Lung (tissue), 13 donors: ENCODE measurements around the gene BSN. TPM values are rescaled to one million over a fixed set of nuclear protein-coding genes. Genes with fewer than 3 reads are reported as not detected.

ENCODE experiments used
- ATAC-seq: fragments of 200-7000 bp; cut with Tn5 transposase; one replicate; pipeline ENCODE4 v1.9.1; 2020; ENCODE audit warnings: moderate number of reproducible peaks; ENCODE audit not compliant: insufficient read depth, low FRiP score
- DNase-seq, 3 donors: peaks; one replicate each; pipeline ENCODE4 v3.0.0-alpha.2; 2013 to 2017
- H3K27ac ChIP-seq, 2 donors: one replicate each; pipeline ENCODE4 v1.5.1; 2013; ENCODE audit warnings: mild to moderate bottlenecking in 2 of 2, moderate library complexity in 2 of 2, control low read depth in 1 of 2, inconsistent platforms in 1 of 2, low read depth in 1 of 2, low read length in 1 of 2
- H3K27me3 ChIP-seq, 3 donors: one replicate each; pipeline ENCODE4 v1.5.1; 2013; ENCODE audit warnings: low read length in 2 of 3; ENCODE audit not compliant: control insufficient read depth in 3 of 3, insufficient read depth in 3 of 3
- H3K36me3 ChIP-seq, 4 donors: one replicate each; pipeline ENCODE4 v1.5.1; 2013; ENCODE audit warnings: low read length in 4 of 4, mild to moderate bottlenecking in 1 of 4, moderate library complexity in 1 of 4; ENCODE audit not compliant: control insufficient read depth in 4 of 4, insufficient read depth in 4 of 4
- H3K4me1 ChIP-seq, 5 donors: one replicate each; pipeline ENCODE4 v1.5.1; 2013; ENCODE audit warnings: low read length in 5 of 5, mild to moderate bottlenecking in 2 of 5, moderate library complexity in 1 of 5; ENCODE audit not compliant: control insufficient read depth in 5 of 5, insufficient read depth in 5 of 5
- H3K4me3 ChIP-seq: one replicate; pipeline ENCODE4 v1.5.1; 2013; ENCODE audit warnings: mild to moderate bottlenecking, control low read depth, moderate library complexity
- H3K9ac ChIP-seq, 2 donors: one replicate each; pipeline ENCODE4 v1.5.1; 2013; ENCODE audit warnings: low read length in 2 of 2, control low read depth in 1 of 2; ENCODE audit not compliant: insufficient read depth in 1 of 2
- H3K9me3 ChIP-seq, 4 donors: one replicate each; pipeline ENCODE4 v1.5.1; 2013; ENCODE audit warnings: low read length in 3 of 4, mild to moderate bottlenecking in 1 of 4, moderate library complexity in 1 of 4; ENCODE audit not compliant: control insufficient read depth in 4 of 4, insufficient read depth in 3 of 4
- CTCF ChIP-seq: IDR thresholded peaks from 2 replicates; pipeline ENCODE4 v1.5.1; 2012; ENCODE audit warnings: mild to moderate bottlenecking; ENCODE audit errors: control extremely low read depth, extremely low read depth
- WGBS, 2 donors: extraction: QIAGEN DNeasy Blood & Tissue Kit; methylation state at CpG; one replicate each; pipeline ENCODE4 v1.1.7; 2013; 5-methylcytosine and 5-hydroxymethylcytosine counted together
- polyA plus RNA-seq, 2 donors: library from polyadenylated mRNA; stranded (reverse); fragments of 200-250 nt; gene quantifications; one replicate each; pipeline ENCODE4 v1.2.1, GENCODE V29; 2013
- small RNA-seq: library from RNA; depleted of rRNA; stranded (forward); fragments of <200 nt; gene quantifications from one replicate; pipeline ENCODE3, GENCODE V24; 2014; ENCODE audit warnings: low replicate concordance
- total RNA-seq, 2 donors: library from RNA; depleted of rRNA in 1 of 2; stranded (reverse); fragments of >200 nt in 1 of 2; gene quantifications; one replicate each; pipeline ENCODE4 v1.2.1, GENCODE V29; 2014 to 2021
- donor health status: control.
- donor health status: control.
- donor health status: Bipolar disorder and iron deficiency.
- donor health status: healthy.
- donor health status: DM: yes; HTN: yes; CAD: no.

The BSN gene
- total and polyA plus RNA-seq, 4 donors = 0.09 to 0.71 (median 0.47) TPM

DNA sequence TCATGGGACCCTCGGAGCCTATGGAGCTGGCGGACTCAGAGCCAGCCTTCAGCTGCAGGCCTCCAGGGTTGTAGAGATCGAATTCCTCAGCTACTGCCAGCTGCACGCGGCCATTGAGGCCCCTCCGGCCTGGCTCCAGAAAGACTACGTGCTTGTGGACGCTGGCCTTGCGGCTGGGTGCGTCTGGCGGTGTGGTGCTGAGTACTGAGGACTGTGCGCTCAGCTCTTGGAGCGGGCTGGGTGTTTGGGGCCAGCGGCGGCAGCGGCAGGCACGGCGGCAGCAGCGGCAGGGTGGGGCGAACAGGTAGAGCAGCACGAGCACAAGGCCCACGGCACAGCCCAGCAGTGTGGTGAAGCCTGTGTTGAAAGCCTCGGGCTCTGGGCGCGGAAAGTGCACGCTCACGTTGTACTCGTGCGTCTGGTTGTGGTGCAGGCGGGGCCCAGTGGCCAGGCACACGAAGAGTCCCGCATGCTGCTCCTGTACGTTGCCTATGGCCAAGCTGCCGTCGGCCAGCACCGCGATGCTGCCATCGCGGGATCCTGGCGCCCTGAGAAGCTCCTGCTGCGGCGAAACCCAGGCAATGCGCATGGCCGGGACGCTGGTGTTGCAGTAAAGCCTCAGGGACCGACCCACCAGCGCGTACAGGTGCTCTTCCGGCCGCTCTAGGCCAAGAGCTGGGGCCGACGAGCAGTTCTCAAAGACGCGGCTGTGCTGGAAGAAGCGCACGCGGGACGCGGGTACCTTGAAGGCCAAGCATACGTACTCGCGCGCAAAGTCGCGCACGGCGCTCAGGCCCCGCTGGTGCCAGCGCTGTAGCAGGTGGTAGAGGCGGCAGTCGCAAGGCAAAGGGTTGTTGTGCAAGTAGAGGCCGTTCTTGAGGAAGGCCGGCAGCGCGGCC is 163.9 kb downstream of the BSN start:
- peaks cover 0 to 25% (median 11%) of the 10 kb centered on the region in 5 donors for H3K4me1 ChIP-seq
- no peaks in the 10 kb centered on the region for H3K9me3 ChIP-seq
- no peak for TF ChIP-seq CTCF
- no peak overlapping the region for H3K27ac ChIP-seq
- ATAC-seq = no peak
- peak in 1 of 3 donors; percentile 18 for DNase-seq
- WGBS, 2 donors = 62 to 70% methylated on average over 69 to 75 of the region's 75 CpGs
- H3K4me3 ChIP-seq = no peak overlapping the region
- no peaks in the 10 kb centered on the region for H3K27me3 ChIP-seq
- no peak overlapping the region for H3K9ac ChIP-seq
- H3K36me3 ChIP-seq = peaks cover 0 to 31% (median 17%) of the 10 kb centered on the region in 4 donors

- whole genome bisulfite sequencing, 2 donors = 6 to 10% methylated on average over 33 of the region's 33 CpGs
- TF ChIP-seq CTCF = no peak
- H3K36me3 ChIP-seq = peaks cover 0 to 31% (median 17%) of the 10 kb centered on the region in 4 donors
- DNase-seq (peak in 2 of 3 donors; percentile 19 to 27), ATAC-seq (no peak)
- H3K9ac ChIP-seq = no peak overlapping the region
- no peaks in the 10 kb centered on the region for H3K9me3 ChIP-seq
- peak overlapping the region; percentile 1 for H3K4me3 ChIP-seq
- no peaks in the 10 kb centered on the region for H3K27me3 ChIP-seq
- H3K4me1 ChIP-seq = peaks cover 0 to 25% (median 11%) of the 10 kb centered on the region in 5 donors
- peak overlapping the region in 1 of 2 donors; percentile 23 for H3K27ac ChIP-seq
Observed at GRCh38 chr3:49718858-49719213, 164.6 kb downstream of the BSN start.

GRCh38 chr3:49719214-49719884 is 165.1 kb downstream of the BSN start, which contains the start of gene AMIGO3:
AMIGO3 (minus strand) TSS chr3:49719684; CDS start chr3:49719465, 219 bp downstream.
- Histone ChIP-seq H3K36me3 (peaks cover 0 to 31% (median 17%) of the 10 kb centered on the region in 4 donors), H3K27me3 (no peaks in the 10 kb centered on the region), H3K4me3 (peak within 1 kb of the TSS; percentile 1), H3K9ac (no peak within 1 kb of the TSS), H3K27ac (peak within 1 kb of the TSS in 1 of 2 donors; percentile 23), H3K9me3 (no peaks in the 10 kb centered on the region), H3K4me1 (peaks cover 0 to 26% (median 11%) of the 10 kb centered on the region in 5 donors)
- peak; percentile 68 for ATAC-seq
- 0 to 1% methylated on average over 50 of the region's 50 CpGs for WGBS, 2 donors
- DNase-seq = peak; percentile 95 to 96 (median 95)
- TF ChIP-seq CTCF = peak; percentile 40

Small RNA genes lying within 50 kb of the gene (small RNA-seq; reads per million reads assigned to genes)
- not detected for gene AMIGO3

Other genes with a start within 250 kb of the BSN start
- 10 to 100 TPM; 67.1 to 72.4 TPM for gene USP4, start 214.4 kb upstream of the BSN start, total RNA-seq
- 10 to 100 TPM; 39.4 to 42.2 TPM for gene USP4, start 214.4 kb upstream of the BSN start, polyA plus RNA-seq
- gene GPX1, start 196.1 kb upstream of the BSN start, total RNA-seq = 100 to 1,000 TPM; 106 to 464 TPM
- 100 to 1,000 TPM; 567 to 879 TPM for gene GPX1, start 196.1 kb upstream of the BSN start, polyA plus RNA-seq
- 100 to 1,000 TPM; 352 to 567 TPM for gene RHOA, start 142.5 kb upstream of the BSN start, total RNA-seq
- 100 to 1,000 TPM; 269 to 513 TPM for gene RHOA, start 142.5 kb upstream of the BSN start, polyA plus RNA-seq
- 10 to 100 TPM; 15.8 to 49.0 TPM for gene TCTA, start 142.1 kb upstream of the BSN start, total RNA-seq
- gene TCTA, start 142.1 kb upstream of the BSN start, polyA plus RNA-seq = 10 to 100 TPM; 26.8 to 33.4 TPM
- gene AMT, start 132.0 kb upstream of the BSN start, total RNA-seq = 10 to 100 TPM in 1 of 2 donors, 1 to 10 TPM in 1; 9.5 to 12.4 TPM
- 1 to 10 TPM; 3.8 to 8.0 TPM for gene AMT, start 132.0 kb upstream of the BSN start, polyA plus RNA-seq
- 10 to 100 TPM; 14.0 to 20.1 TPM for gene NICN1, start 125.2 kb upstream of the BSN start, total RNA-seq
- gene NICN1, start 125.2 kb upstream of the BSN start, polyA plus RNA-seq = 1 to 10 TPM; 8.6 to 9.1 TPM
- 100 to 1,000 TPM in 1 of 2 donors, 10 to 100 TPM in 1; 40.4 to 100 TPM for gene DAG1, start 84.2 kb upstream of the BSN start, total RNA-seq
- gene DAG1, start 84.2 kb upstream of the BSN start, polyA plus RNA-seq = 10 to 100 TPM; 18.2 to 35.6 TPM
- gene APEH, start 119.9 kb downstream of the BSN start, total RNA-seq = 100 to 1,000 TPM in 1 of 2 donors, 10 to 100 TPM in 1; 58.4 to 119 TPM
- 10 to 100 TPM; 25.2 to 80.0 TPM for gene APEH, start 119.9 kb downstream of the BSN start, polyA plus RNA-seq
- 10 to 100 TPM; 13.3 to 21.1 TPM for gene MST1, start 135.0 kb downstream of the BSN start, total RNA-seq
- gene MST1, start 135.0 kb downstream of the BSN start, polyA plus RNA-seq = 10 to 100 TPM in 1 of 2 donors, 1 to 10 TPM in 1; 8.3 to 27.0 TPM
- 10 to 100 TPM; 23.5 to 45.0 TPM for gene RNF123, start 135.1 kb downstream of the BSN start, total RNA-seq
- 10 to 100 TPM; 22.2 to 22.6 TPM for gene RNF123, start 135.1 kb downstream of the BSN start, polyA plus RNA-seq
- gene AMIGO3, start 165.2 kb downstream of the BSN start, total RNA-seq = under 1 TPM in 1 of 2 donors, not detected in 1; 0.25 TPM
- under 1 TPM; 0.51 to 0.63 TPM for gene AMIGO3, start 165.2 kb downstream of the BSN start, polyA plus RNA-seq
- gene GMPPB, start 169.5 kb downstream of the BSN start, total RNA-seq = 10 to 100 TPM; 10.8 to 81.2 TPM
- 10 to 100 TPM; 27.5 to 64.8 TPM for gene GMPPB, start 169.5 kb downstream of the BSN start, polyA plus RNA-seq
- 10 to 100 TPM; 38.7 to 54.9 TPM for gene IP6K1, start 232.1 kb downstream of the BSN start, total RNA-seq
- gene IP6K1, start 232.1 kb downstream of the BSN start, polyA plus RNA-seq = 10 to 100 TPM; 16.1 to 26.3 TPM
- 10 to 100 TPM in 1 of 2 donors, 1 to 10 TPM in 1; 7.8 to 27.0 TPM for gene CDHR4, start 245.4 kb downstream of the BSN start, total RNA-seq
- 1 to 10 TPM; 6.3 to 9.8 TPM for gene CDHR4, start 245.4 kb downstream of the BSN start, polyA plus RNA-seq
- gene INKA1, start 248.8 kb downstream of the BSN start, total RNA-seq = 1 to 10 TPM; 6.1 to 7.1 TPM
- 10 to 100 TPM in 1 of 2 donors, 1 to 10 TPM in 1; 6.8 to 10.8 TPM for gene INKA1, start 248.8 kb downstream of the BSN start, polyA plus RNA-seq